ENCODE measurements around the gene GPR137. TPM values are rescaled to one million over a fixed set of nuclear protein-coding genes. Genes with fewer than 3 reads are reported as not detected.

GPR137 gene
- total RNA-seq, 1 experiment from 2014 or later: 60.8 TPM

Other genes with a start within 250 kb of the GPR137 start
- gene FLRT1, start 249.9 kb upstream of the GPR137 start, total RNA-seq (2014; rRNA removed; shearing (Covaris generic)): not detected in 2 replicates
- gene MACROD1, start 119.7 kb upstream of the GPR137 start, total RNA-seq (2014; rRNA removed; shearing (Covaris generic)): 2.9 and 6.3 TPM in 2 replicates
- gene STIP1, start 99.7 kb upstream of the GPR137 start, total RNA-seq (2014; rRNA removed; shearing (Covaris generic)): 424 and 474 TPM in 2 replicates
- 15.1 and 18.7 TPM in 2 replicates for gene FERMT3, start 79.1 kb upstream of the GPR137 start, total RNA-seq (2014; rRNA removed; shearing (Covaris generic))
- 33.8 and 47.3 TPM in 2 replicates for gene TRPT1, start 59.7 kb upstream of the GPR137 start, total RNA-seq (2014; rRNA removed; shearing (Covaris generic))
- 49.3 and 71.5 TPM in 2 replicates for gene NUDT22, start 59.6 kb upstream of the GPR137 start, total RNA-seq (2014; rRNA removed; shearing (Covaris generic))
- 3.0 and 12.0 TPM in 2 replicates for gene DNAJC4, start 55.3 kb upstream of the GPR137 start, total RNA-seq (2014; rRNA removed; shearing (Covaris generic))
- 24.4 and 33.0 TPM in 2 replicates for gene VEGFB, start 51.3 kb upstream of the GPR137 start, total RNA-seq (2014; rRNA removed; shearing (Covaris generic))
- gene FKBP2, start 44.8 kb upstream of the GPR137 start, total RNA-seq (2014; rRNA removed; shearing (Covaris generic)): 40.5 and 55.9 TPM in 2 replicates
- 455 and 478 TPM in 2 replicates for gene PPP1R14B, start 38.9 kb upstream of the GPR137 start, total RNA-seq (2014; rRNA removed; shearing (Covaris generic))
- gene PLCB3, start 34.3 kb upstream of the GPR137 start, total RNA-seq (2014; rRNA removed; shearing (Covaris generic)): 51.0 and 64.8 TPM in 2 replicates
- gene BAD, start 1.2 kb upstream of the GPR137 start, total RNA-seq (2014; rRNA removed; shearing (Covaris generic)): 219 TPM in 2 replicates
- 0.07 TPM in 1 of 2 replicates, not detected in the other for gene KCNK4, start 5.5 kb downstream of the GPR137 start, total RNA-seq (2014; rRNA removed; shearing (Covaris generic))
- not detected in 2 replicates for gene CATSPERZ, start 14.5 kb downstream of the GPR137 start, total RNA-seq (2014; rRNA removed; shearing (Covaris generic))
- 30.4 and 46.6 TPM in 2 replicates for gene ESRRA, start 19.7 kb downstream of the GPR137 start, total RNA-seq (2014; rRNA removed; shearing (Covaris generic))
- 454 and 683 TPM in 2 replicates for gene TRMT112, start 31.7 kb downstream of the GPR137 start, total RNA-seq (2014; rRNA removed; shearing (Covaris generic))
- 300 and 344 TPM in 2 replicates for gene PRDX5, start 32.3 kb downstream of the GPR137 start, total RNA-seq (2014; rRNA removed; shearing (Covaris generic))
- gene CCDC88B, start 54.4 kb downstream of the GPR137 start, total RNA-seq (2014; rRNA removed; shearing (Covaris generic)): 6.6 and 6.9 TPM in 2 replicates
- 77.4 and 78.2 TPM in 2 replicates for gene RPS6KA4, start 73.3 kb downstream of the GPR137 start, total RNA-seq (2014; rRNA removed; shearing (Covaris generic))